K562 (cell line): ENCODE measurements around the gene TIMP4.

ENCODE experiments used
- ETV1 ChIP-seq: fragments of 450-650 bp; conservative IDR thresholded peaks from 2 replicates; pipeline ENCODE4 v1.6.1; 2016; ENCODE audit warnings: missing genetic modification characterization, control low read depth, low read depth, missing compliant biosample characterization
- TBP ChIP-seq: optimal IDR thresholded peaks from 2 replicates; pipeline ENCODE3; 2011; ENCODE audit warnings: low read depth, low read length, improper control_type of control experiment
- ZNF449 ChIP-seq: fragments of 250-450 bp; sonication (Bioruptor Pico); IDR thresholded peaks from 2 replicates; pipeline ENCODE4 v1.8.0; 2022; ENCODE audit warnings: moderate library complexity, mild to moderate bottlenecking, inconsistent platforms

- no peak for TF ChIP-seq ETV1 (tag)
- no peak for TF ChIP-seq ZNF449 (CRISPR knock-in tag)
- no peak for TF ChIP-seq TBP
Observed at GRCh38 chr3:12159227-12159601, 502 bp upstream of the TIMP4 start.
